Ovary (tissue), 3 donors: Measurements from ENCODE around the gene CIAPIN1.

Source experiments
- EP300 ChIP-seq: sonication (generic); formaldehyde crosslinking; IDR thresholded peaks from one replicate; pipeline ENCODE4 v1.6.1; 2017; ENCODE audit warnings: antibody characterized with exemption
- POLR2A ChIP-seq: fragments of 450-650 bp; IDR thresholded peaks from one replicate; pipeline ENCODE4 v1.6.1; 2017; ENCODE audit warnings: antibody characterized with exemption, mild to moderate bottlenecking, moderate library complexity
- TF ChIP-seq, protein P1 (sequence below), 3 donors: fragments of 450-650 bp in 2 of 3; fragments of 200-600 bp in 1 of 3; IDR thresholded peaks; one replicate each; pipeline versions ENCODE4 v1.5.1 to v1.8.0; 2016 to 2022; ENCODE audit warnings: antibody characterized with exemption in 3 of 3, mild to moderate bottlenecking in 1 of 3
- donor health status: DM: no; HTN: no; CAD: no.

DNA sequence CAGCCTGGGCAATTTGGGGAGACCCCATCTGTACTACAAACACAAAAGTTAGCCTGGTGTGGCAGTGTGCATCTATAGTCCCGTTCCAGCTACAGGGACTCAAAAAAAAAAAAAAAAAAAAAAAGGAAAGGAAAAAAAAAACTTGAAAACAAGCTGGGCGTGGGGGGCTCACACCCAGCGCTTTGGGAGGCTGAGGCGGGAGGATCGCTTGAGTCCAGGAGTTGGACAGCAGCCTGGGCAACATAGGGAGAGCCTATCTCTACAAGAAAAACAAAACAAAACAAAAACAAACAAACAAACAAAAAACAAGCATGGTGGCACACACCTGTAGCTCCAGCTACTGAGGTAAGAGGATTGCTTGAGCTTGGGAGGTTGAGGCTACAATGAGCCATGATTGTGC lies 55.5 kb downstream of the CIAPIN1 start:
- TF ChIP-seq, protein P1, sequence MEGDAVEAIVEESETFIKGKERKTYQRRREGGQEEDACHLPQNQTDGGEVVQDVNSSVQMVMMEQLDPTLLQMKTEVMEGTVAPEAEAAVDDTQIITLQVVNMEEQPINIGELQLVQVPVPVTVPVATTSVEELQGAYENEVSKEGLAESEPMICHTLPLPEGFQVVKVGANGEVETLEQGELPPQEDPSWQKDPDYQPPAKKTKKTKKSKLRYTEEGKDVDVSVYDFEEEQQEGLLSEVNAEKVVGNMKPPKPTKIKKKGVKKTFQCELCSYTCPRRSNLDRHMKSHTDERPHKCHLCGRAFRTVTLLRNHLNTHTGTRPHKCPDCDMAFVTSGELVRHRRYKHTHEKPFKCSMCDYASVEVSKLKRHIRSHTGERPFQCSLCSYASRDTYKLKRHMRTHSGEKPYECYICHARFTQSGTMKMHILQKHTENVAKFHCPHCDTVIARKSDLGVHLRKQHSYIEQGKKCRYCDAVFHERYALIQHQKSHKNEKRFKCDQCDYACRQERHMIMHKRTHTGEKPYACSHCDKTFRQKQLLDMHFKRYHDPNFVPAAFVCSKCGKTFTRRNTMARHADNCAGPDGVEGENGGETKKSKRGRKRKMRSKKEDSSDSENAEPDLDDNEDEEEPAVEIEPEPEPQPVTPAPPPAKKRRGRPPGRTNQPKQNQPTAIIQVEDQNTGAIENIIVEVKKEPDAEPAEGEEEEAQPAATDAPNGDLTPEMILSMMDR (IDR thresholded peaks at IDR 0.05) = no peak
- no peak for TF ChIP-seq POLR2A
- TF ChIP-seq EP300 = no peak
